ENCODE measurements around the gene PAM16.
A peak's percentile ranks its signal among the peaks of the same experiment; 100 is the strongest.
"Not testable (repeated sequence)": the region's sequence is repeated elsewhere in the genome, so short reads cannot be mapped to it uniquely, and the experiment has no call there.

The PAM16 gene

GRCh38 chr16:4334724-4335495 lies 16.2 kb downstream of the PAM16 start:
- DNase-seq, result no peak
- H3K36me3 ChIP-seq (ENCODE audit: control insufficient read depth, insufficient read depth, low read length), result peaks cover 12% of the 10 kb centered on the region
- H3K27me3 ChIP-seq (replicated peaks; ENCODE audit: control insufficient read depth, insufficient read depth, low read length, poor library complexity, severe bottlenecking), result no peaks in the 10 kb centered on the region
- H3K4me1 ChIP-seq (ENCODE audit: control insufficient read depth, insufficient read depth, low read length, poor library complexity, severe bottlenecking), result no peaks in the 10 kb centered on the region
- H3K9me3 ChIP-seq (ENCODE audit: control insufficient read depth, low read length), result no peaks in the 10 kb centered on the region
- no peak overlapping the region for H3K27ac ChIP-seq (ENCODE audit: insufficient read depth, low read length, poor library complexity, severe bottlenecking)
- H3K4me3 ChIP-seq (ENCODE audit: insufficient read depth, low read depth, low read length, poor library complexity, severe bottlenecking), result no peak overlapping the region

GRCh38 chr16:4333714-4334113 lies 17.4 kb downstream of the PAM16 start:
- H3K4me3 ChIP-seq (ENCODE audit: insufficient read depth, low read depth, low read length, poor library complexity, severe bottlenecking); DNase-seq; H3K36me3 ChIP-seq (ENCODE audit: control insufficient read depth, insufficient read depth, low read length); H3K27ac ChIP-seq (ENCODE audit: insufficient read depth, low read length, poor library complexity, severe bottlenecking); H3K27me3 ChIP-seq (replicated peaks; ENCODE audit: control insufficient read depth, insufficient read depth, low read length, poor library complexity, severe bottlenecking); H3K9me3 ChIP-seq (ENCODE audit: control insufficient read depth, low read length); H3K4me1 ChIP-seq (ENCODE audit: control insufficient read depth, insufficient read depth, low read length, poor library complexity, severe bottlenecking): not testable (repeated sequence)

- Histone ChIP-seq H3K27me3 (replicated peaks; ENCODE audit: control insufficient read depth, insufficient read depth, low read length, poor library complexity, severe bottlenecking) (no peaks in the 10 kb centered on the region), H3K4me1 (ENCODE audit: control insufficient read depth, insufficient read depth, low read length, poor library complexity, severe bottlenecking) (peaks cover 3% of the 10 kb centered on the region), H3K36me3 (ENCODE audit: control insufficient read depth, insufficient read depth, low read length) (no peaks in the 10 kb centered on the region), H3K27ac (ENCODE audit: insufficient read depth, low read length, poor library complexity, severe bottlenecking) (no peak overlapping the region), H3K9me3 (ENCODE audit: control insufficient read depth, low read length) (no peaks in the 10 kb centered on the region), H3K4me3 (ENCODE audit: insufficient read depth, low read depth, low read length, poor library complexity, severe bottlenecking) (no peak overlapping the region)
- DNase-seq, result no peak
These were observed 17.8 kb downstream of the PAM16 start for GRCh38 chr16:4333308-4333638.

GRCh38 chr16:4332623-4333307 lies 18.4 kb downstream of the PAM16 start:
- no peak for DNase-seq
- Histone ChIP-seq H3K27me3 (replicated peaks; ENCODE audit: control insufficient read depth, insufficient read depth, low read length, poor library complexity, severe bottlenecking) (no peaks in the 10 kb centered on the region), H3K9me3 (ENCODE audit: control insufficient read depth, low read length) (no peaks in the 10 kb centered on the region), H3K4me3 (ENCODE audit: insufficient read depth, low read depth, low read length, poor library complexity, severe bottlenecking) (no peak overlapping the region), H3K36me3 (ENCODE audit: control insufficient read depth, insufficient read depth, low read length) (no peaks in the 10 kb centered on the region), H3K4me1 (ENCODE audit: control insufficient read depth, insufficient read depth, low read length, poor library complexity, severe bottlenecking) (peaks cover 8% of the 10 kb centered on the region), H3K27ac (ENCODE audit: insufficient read depth, low read length, poor library complexity, severe bottlenecking) (no peak overlapping the region)

GRCh38 chr16:4332083-4332482 lies 19.0 kb downstream of the PAM16 start:
- Histone ChIP-seq H3K36me3 (ENCODE audit: control insufficient read depth, insufficient read depth, low read length) (no peaks in the 10 kb centered on the region), H3K4me1 (ENCODE audit: control insufficient read depth, insufficient read depth, low read length, poor library complexity, severe bottlenecking) (peaks cover 10% of the 10 kb centered on the region), H3K27me3 (replicated peaks; ENCODE audit: control insufficient read depth, insufficient read depth, low read length, poor library complexity, severe bottlenecking) (no peaks in the 10 kb centered on the region), H3K4me3 (ENCODE audit: insufficient read depth, low read depth, low read length, poor library complexity, severe bottlenecking) (no peak overlapping the region), H3K27ac (ENCODE audit: insufficient read depth, low read length, poor library complexity, severe bottlenecking) (no peak overlapping the region), H3K9me3 (ENCODE audit: control insufficient read depth, low read length) (no peaks in the 10 kb centered on the region)
- DNase-seq, result no peak

- Histone ChIP-seq H3K9me3 (ENCODE audit: control insufficient read depth, low read length) (no peaks in the 10 kb centered on the region), H3K36me3 (ENCODE audit: control insufficient read depth, insufficient read depth, low read length) (no peaks in the 10 kb centered on the region), H3K4me1 (ENCODE audit: control insufficient read depth, insufficient read depth, low read length, poor library complexity, severe bottlenecking) (peaks cover 10% of the 10 kb centered on the region), H3K4me3 (ENCODE audit: insufficient read depth, low read depth, low read length, poor library complexity, severe bottlenecking) (no peak overlapping the region), H3K27me3 (replicated peaks; ENCODE audit: control insufficient read depth, insufficient read depth, low read length, poor library complexity, severe bottlenecking) (no peaks in the 10 kb centered on the region), H3K27ac (ENCODE audit: insufficient read depth, low read length, poor library complexity, severe bottlenecking) (no peak overlapping the region)
- peak; percentile 46 to 59 (median 54) for DNase-seq
These were observed 20.7 kb downstream of the PAM16 start for GRCh38 chr16:4330277-4330874.

GRCh38 chr16:4328782-4329775 lies 22.0 kb downstream of the PAM16 start:
- no peaks in the 10 kb centered on the region for H3K36me3 ChIP-seq (ENCODE audit: control insufficient read depth, insufficient read depth, low read length)
- no peak overlapping the region for H3K27ac ChIP-seq (ENCODE audit: insufficient read depth, low read length, poor library complexity, severe bottlenecking)
- H3K9me3 ChIP-seq (ENCODE audit: control insufficient read depth, low read length), result no peaks in the 10 kb centered on the region
- peaks cover 10% of the 10 kb centered on the region for H3K4me1 ChIP-seq (ENCODE audit: control insufficient read depth, insufficient read depth, low read length, poor library complexity, severe bottlenecking)
- H3K27me3 ChIP-seq (replicated peaks; ENCODE audit: control insufficient read depth, insufficient read depth, low read length, poor library complexity, severe bottlenecking), result no peaks in the 10 kb centered on the region
- no peak overlapping the region for H3K4me3 ChIP-seq (ENCODE audit: insufficient read depth, low read depth, low read length, poor library complexity, severe bottlenecking)
- no peak for DNase-seq

GRCh38 chr16:4328046-4328781 lies 22.9 kb downstream of the PAM16 start:
- no peak overlapping the region for H3K27ac ChIP-seq (ENCODE audit: insufficient read depth, low read length, poor library complexity, severe bottlenecking)

GRCh38 chr16:4327386-4328045 lies 23.6 kb downstream of the PAM16 start:
- DNase-seq, result no peak
- Histone ChIP-seq H3K27ac (ENCODE audit: insufficient read depth, low read length, poor library complexity, severe bottlenecking) (no peak overlapping the region), H3K9me3 (ENCODE audit: control insufficient read depth, low read length) (no peaks in the 10 kb centered on the region), H3K27me3 (replicated peaks; ENCODE audit: control insufficient read depth, insufficient read depth, low read length, poor library complexity, severe bottlenecking) (no peaks in the 10 kb centered on the region), H3K36me3 (ENCODE audit: control insufficient read depth, insufficient read depth, low read length) (no peaks in the 10 kb centered on the region), H3K4me1 (ENCODE audit: control insufficient read depth, insufficient read depth, low read length, poor library complexity, severe bottlenecking) (peaks cover 10% of the 10 kb centered on the region), H3K4me3 (ENCODE audit: insufficient read depth, low read depth, low read length, poor library complexity, severe bottlenecking) (peak overlapping the region; percentile 55)

More at GRCh38 chr16:4328046-4328781, 22.9 kb downstream of the PAM16 start:
- H3K9me3 ChIP-seq (ENCODE audit: control insufficient read depth, low read length), result no peaks in the 10 kb centered on the region
- peak in 1 of 3 donors; percentile 12 for DNase-seq
- H3K4me1 ChIP-seq (ENCODE audit: control insufficient read depth, insufficient read depth, low read length, poor library complexity, severe bottlenecking), result peaks cover 10% of the 10 kb centered on the region
- peak overlapping the region; percentile 55 for H3K4me3 ChIP-seq (ENCODE audit: insufficient read depth, low read depth, low read length, poor library complexity, severe bottlenecking)
- no peaks in the 10 kb centered on the region for H3K27me3 ChIP-seq (replicated peaks; ENCODE audit: control insufficient read depth, insufficient read depth, low read length, poor library complexity, severe bottlenecking)
- no peaks in the 10 kb centered on the region for H3K36me3 ChIP-seq (ENCODE audit: control insufficient read depth, insufficient read depth, low read length)

Data from effector memory CD4-positive, alpha-beta T cell (primary cell).